Neuronal stem cell (in vitro differentiated cells): ENCODE data around the gene ZNF17.

Experiments used
- DNase-seq: peaks from one replicate; pipeline ENCODE4 v3.0.0-alpha.2; 2013; ENCODE audit warnings: low spot score
- H2AFZ ChIP-seq: one replicate; pipeline ENCODE4 v1.6.1; 2013; ENCODE audit warnings: mild to moderate bottlenecking, low read length, inconsistent platforms
- H2AK5ac ChIP-seq: 2 replicates; pipeline ENCODE4 v1.6.1; 2013; ENCODE audit warnings: low read depth, mild to moderate bottlenecking, inconsistent platforms, low read length, moderate library complexity, mixed read lengths
- H2BK120ac ChIP-seq: 2 replicates; pipeline ENCODE4 v1.6.1; 2013; ENCODE audit warnings: low read depth, mild to moderate bottlenecking, inconsistent platforms, low read length, moderate library complexity, mixed read lengths
- H2BK12ac ChIP-seq: one replicate; pipeline ENCODE4 v1.6.1; 2013; ENCODE audit warnings: low read length, inconsistent platforms
- H2BK15ac ChIP-seq: 2 replicates; pipeline ENCODE4 v1.6.1; 2013; ENCODE audit warnings: mild to moderate bottlenecking, low read length, inconsistent platforms, mixed read lengths
- H2BK5ac ChIP-seq: one replicate; pipeline ENCODE4 v1.6.1; 2013; ENCODE audit warnings: inconsistent platforms, mild to moderate bottlenecking, low read length, moderate library complexity
- H3K14ac ChIP-seq: one replicate; pipeline ENCODE4 v1.6.1; 2013; ENCODE audit warnings: low read length, inconsistent platforms
- H3K18ac ChIP-seq: 2 replicates; pipeline ENCODE4 v1.6.1; 2013; ENCODE audit warnings: low read length, inconsistent platforms
- H3K23ac ChIP-seq: 2 replicates; pipeline ENCODE4 v1.6.1; 2013; ENCODE audit warnings: low read depth, mild to moderate bottlenecking, mixed read lengths, low read length, inconsistent platforms; ENCODE audit not compliant: poor library complexity
- H3K27ac ChIP-seq: replicated peaks from 3 replicates; pipeline ENCODE4 v1.5.1; 2013; ENCODE audit warnings: low read length, inconsistent platforms
- H3K27me3 ChIP-seq, 3 experiments: 2 replicates each; pipeline ENCODE4 v1.6.1; 2013; ENCODE audit warnings: low read length in 3 of 3, mild to moderate bottlenecking in 2 of 3, inconsistent platforms in 1 of 3, low read depth in 1 of 3, mixed read lengths in 1 of 3, moderate library complexity in 1 of 3; ENCODE audit not compliant: control insufficient read depth in 3 of 3, insufficient read depth in 3 of 3
- H3K36me3 ChIP-seq, 2 donors: replicated peaks in 1 of 2; 2 replicates each; pipeline ENCODE4 v1.6.1; 2013; ENCODE audit warnings: low read length in 2 of 2; ENCODE audit not compliant: control insufficient read depth in 2 of 2, insufficient read depth in 2 of 2
- H3K4ac ChIP-seq: 2 replicates; pipeline ENCODE4 v1.6.1; 2013; ENCODE audit warnings: inconsistent platforms, mild to moderate bottlenecking, low read length, moderate library complexity
- H3K4me1 ChIP-seq, 2 donors: 1 replicate in 1 of 2; 2 replicates in 1 of 2; pipeline ENCODE4 v1.6.1; 2013; ENCODE audit warnings: low read length in 2 of 2, low read depth in 1 of 2; ENCODE audit not compliant: control insufficient read depth in 2 of 2, insufficient read depth in 1 of 2
- H3K4me2 ChIP-seq: one replicate; pipeline ENCODE4 v1.6.1; 2013; ENCODE audit warnings: mild to moderate bottlenecking, low read length, inconsistent platforms; ENCODE audit not compliant: insufficient read depth, poor library complexity, severe bottlenecking
- H3K4me3 ChIP-seq, 2 donors: 2 replicates each; pipeline ENCODE4 v1.5.1; 2013; ENCODE audit warnings: low read length in 2 of 2, mild to moderate bottlenecking in 2 of 2, inconsistent platforms in 1 of 2, moderate library complexity in 1 of 2
- H3K79me1 ChIP-seq: one replicate; pipeline ENCODE4 v1.6.1; 2013; ENCODE audit warnings: low read depth, mild to moderate bottlenecking, inconsistent platforms, low read length, moderate library complexity
- H3K9ac ChIP-seq: one replicate; pipeline ENCODE4 v1.6.1; 2013; ENCODE audit warnings: mild to moderate bottlenecking, low read depth, low read length, inconsistent platforms; ENCODE audit not compliant: poor library complexity
- H3K9me3 ChIP-seq, 2 donors: replicated peaks in 1 of 2; 2 replicates each; pipeline versions ENCODE3 to v1.6.1; 2013; ENCODE audit warnings: low read length in 2 of 2, mild to moderate bottlenecking in 2 of 2, inconsistent platforms in 1 of 2, low read depth in 1 of 2, mixed read lengths in 1 of 2, moderate library complexity in 1 of 2; ENCODE audit not compliant: control insufficient read depth in 2 of 2, insufficient read depth in 1 of 2
- H4K8ac ChIP-seq: one replicate; pipeline ENCODE4 v1.6.1; 2013; ENCODE audit warnings: low read depth, mild to moderate bottlenecking, inconsistent platforms, low read length, moderate library complexity
- H4K91ac ChIP-seq: one replicate; pipeline ENCODE4 v1.6.1; 2013; ENCODE audit warnings: low read length, low read depth, mild to moderate bottlenecking, inconsistent platforms; ENCODE audit not compliant: poor library complexity
- WGBS, 2 donors: extraction: QIAGEN DNeasy Blood & Tissue Kit; methylation state at CpG; one replicate each; pipeline ENCODE4 v1.1.7; 2013; ENCODE audit warnings: missing lambda C conversion rate in 2 of 2, mixed read lengths in 1 of 2; ENCODE audit not compliant: insufficient read length in 2 of 2, insufficient replicate concordance in 1 of 2; ENCODE audit errors: extremely low coverage in 2 of 2; 5-methylcytosine and 5-hydroxymethylcytosine counted together

The ZNF17 gene

DNA sequence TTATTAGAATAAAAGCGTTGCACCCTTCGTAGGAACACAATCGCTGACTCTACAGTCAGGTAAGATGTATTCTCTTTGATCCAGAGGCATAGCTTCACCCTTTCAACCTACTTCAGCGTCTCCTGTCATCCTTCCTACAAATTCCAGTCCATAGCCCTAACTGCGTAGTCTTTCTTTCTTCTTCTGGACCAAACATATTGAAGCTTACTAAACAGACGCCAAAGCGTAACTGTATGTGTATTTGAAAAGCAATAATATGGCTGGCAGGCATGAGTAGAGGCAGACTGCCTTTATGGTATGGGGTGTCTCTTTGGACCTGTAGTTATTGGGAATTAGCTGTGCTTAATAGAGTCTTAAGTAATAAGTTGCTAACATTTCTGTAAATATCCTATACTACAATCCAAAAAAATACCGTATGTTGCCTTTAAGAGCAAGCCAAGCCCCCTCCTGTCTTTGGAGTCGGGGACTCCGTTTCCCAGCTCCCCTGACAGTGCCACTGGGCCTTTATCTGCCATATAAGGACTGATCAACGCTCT, 21.7 kb upstream of the ZNF17 start:
- Histone ChIP-seq H3K79me1 (peaks cover 3% of the 10 kb centered on the region), H3K14ac (no peak overlapping the region), H3K18ac (no peak overlapping the region), H4K91ac (no peak overlapping the region), H3K36me3 (peaks cover 6 to 19% of the 10 kb centered on the region in 2 donors), H3K4me2 (peak overlapping the region; percentile 45), H2AFZ (peak overlapping the region; percentile 84), H3K4me3 (peak overlapping the region in 1 of 2 donors; percentile 65), H2BK12ac (no peak overlapping the region), H2BK5ac (no peak overlapping the region), H3K9me3 (peaks cover 0 to 3% of the 10 kb centered on the region in 2 donors), H2BK120ac (no peak overlapping the region), H3K4ac (no peak overlapping the region), H4K8ac (no peak overlapping the region), H3K27me3 (no peaks in the 10 kb centered on the region), H3K9ac (no peak overlapping the region), H2AK5ac (no peak overlapping the region), H2BK15ac (no peak overlapping the region), H3K23ac (no peak overlapping the region), H3K4me1 (peaks cover 3 to 6% of the 10 kb centered on the region in 2 donors), H3K27ac (no peak overlapping the region)
- no CpG with 5 or more reads among the region's 11 CpGs for WGBS, 2 donors
- DNase-seq: peak; percentile 8

DNA sequence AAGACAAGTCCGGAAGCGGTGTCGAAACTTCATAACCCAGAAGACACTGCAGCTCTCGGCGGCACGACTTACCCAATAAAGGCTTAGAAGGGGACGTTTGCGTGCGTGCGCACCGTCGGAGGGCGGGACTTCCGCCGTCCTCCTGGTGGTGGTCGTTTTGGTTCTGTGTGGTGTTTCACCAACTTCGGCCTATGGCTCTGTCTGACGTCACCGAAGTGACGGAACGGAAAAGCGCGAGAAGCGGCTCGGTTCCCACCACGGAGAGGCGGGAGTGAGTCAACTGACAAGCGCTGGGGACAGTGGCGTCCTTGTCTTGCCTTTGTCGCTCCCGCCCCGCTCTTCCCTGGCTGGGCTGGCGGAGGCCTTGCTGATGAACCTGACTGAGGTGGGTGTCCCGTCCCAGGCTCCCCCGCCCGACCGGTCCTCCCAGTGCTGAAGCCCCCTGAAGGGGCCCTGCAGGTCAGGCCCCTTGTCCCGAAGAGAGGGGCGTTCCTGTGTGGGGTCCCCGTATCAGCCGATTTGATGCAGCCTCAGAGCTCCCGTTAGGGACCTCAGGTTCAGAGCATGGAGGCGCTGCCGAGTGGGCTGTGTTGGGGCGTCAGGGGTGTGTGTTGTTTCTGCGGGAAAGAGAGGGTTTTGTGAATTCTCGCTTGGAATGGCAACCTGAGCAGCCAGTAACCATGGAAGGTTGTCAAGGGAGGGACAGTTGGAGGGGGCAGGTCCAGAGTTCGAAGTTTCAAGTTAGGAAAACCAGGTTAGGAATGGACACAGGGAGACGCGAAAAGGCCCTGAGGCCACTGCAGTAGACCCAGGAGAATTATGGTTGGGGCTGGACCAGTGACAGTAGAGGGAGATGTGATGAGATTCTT, 21.0 kb upstream of the ZNF17 start, which contains the start of gene ZNF548:
Gene ZNF548 (plus strand): TSS at position 125 of the 869 bp plus-strand sequence. CDS start 246 bp downstream, at position 371.
- Histone ChIP-seq H2BK15ac (no peak within 1 kb of the TSS), H3K27ac (peak within 1 kb of the TSS; percentile 84), H3K4me3 (peak within 1 kb of the TSS; percentile 65 to 82), H4K8ac (no peak within 1 kb of the TSS), H2BK120ac (no peak within 1 kb of the TSS), H3K4ac (no peak within 1 kb of the TSS), H2BK12ac (peak within 1 kb of the TSS; percentile 42), H3K79me1 (peaks cover 3% of the 10 kb centered on the region), H2AK5ac (peak within 1 kb of the TSS; percentile 41), H3K36me3 (peaks cover 7 to 23% of the 10 kb centered on the region in 2 donors), H3K23ac (peak within 1 kb of the TSS; percentile 23), H3K4me1 (peaks cover 3 to 6% of the 10 kb centered on the region in 2 donors), H3K14ac (no peak within 1 kb of the TSS), H3K27me3 (no peaks in the 10 kb centered on the region), H3K9me3 (peaks cover 0 to 3% of the 10 kb centered on the region in 2 donors), H4K91ac (no peak within 1 kb of the TSS), H2AFZ (peak within 1 kb of the TSS; percentile 91), H3K9ac (peak within 1 kb of the TSS; percentile 82), H2BK5ac (peak within 1 kb of the TSS; percentile 76), H3K18ac (peak within 1 kb of the TSS; percentile 95), H3K4me2 (peak within 1 kb of the TSS; percentile 62)
- peak; percentile 99 for DNase-seq
- WGBS, 2 donors: no CpG with 5 or more reads among the region's 50 CpGs

DNA sequence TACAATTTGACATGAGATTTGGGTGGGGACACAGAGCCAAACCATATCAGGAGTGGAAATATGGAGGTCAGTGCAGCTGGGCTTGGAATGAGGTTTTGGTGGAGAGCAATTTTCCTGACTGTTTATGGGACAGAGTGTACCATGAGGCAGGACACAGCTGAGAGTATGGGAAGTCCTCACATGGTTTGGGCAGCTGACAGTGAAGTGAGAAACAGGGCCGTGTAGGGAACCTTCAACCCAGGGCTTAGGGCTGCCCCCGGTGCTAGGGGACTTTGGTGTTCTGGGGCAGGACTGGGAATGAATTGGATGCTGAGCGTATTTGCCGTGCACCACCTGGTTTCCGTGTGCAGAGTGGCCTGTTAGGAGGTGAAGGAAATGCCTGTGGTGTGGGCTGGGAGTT, 15.3 kb upstream of the ZNF17 start:
- H3K36me3 ChIP-seq: peaks cover 32 to 75% of the 10 kb centered on the region in 2 donors
- no peak overlapping the region for H2AK5ac ChIP-seq
- DNase-seq: no peak
- H3K23ac ChIP-seq: no peak overlapping the region
- no peak overlapping the region for H4K91ac ChIP-seq
- no peak overlapping the region for H3K9ac ChIP-seq
- H3K18ac ChIP-seq: no peak overlapping the region
- H2AFZ ChIP-seq: no peak overlapping the region
- H3K14ac ChIP-seq: no peak overlapping the region
- H2BK5ac ChIP-seq: no peak overlapping the region
- no peak overlapping the region for H2BK15ac ChIP-seq
- no peak overlapping the region for H2BK120ac ChIP-seq
- peaks cover 3% of the 10 kb centered on the region for H3K79me1 ChIP-seq
- no peaks in the 10 kb centered on the region for H3K27me3 ChIP-seq
- H3K4me2 ChIP-seq: no peak overlapping the region
- H3K4me3 ChIP-seq: no peak overlapping the region
- H2BK12ac ChIP-seq: no peak overlapping the region
- no CpG with 5 or more reads among the region's 5 CpGs for WGBS, 2 donors
- H3K4ac ChIP-seq: no peak overlapping the region
- H4K8ac ChIP-seq: no peak overlapping the region
- H3K4me1 ChIP-seq: peaks cover 0 to 6% of the 10 kb centered on the region in 2 donors
- peaks cover 2 to 33% of the 10 kb centered on the region in 2 donors for H3K9me3 ChIP-seq
- H3K27ac ChIP-seq: no peak overlapping the region

DNA sequence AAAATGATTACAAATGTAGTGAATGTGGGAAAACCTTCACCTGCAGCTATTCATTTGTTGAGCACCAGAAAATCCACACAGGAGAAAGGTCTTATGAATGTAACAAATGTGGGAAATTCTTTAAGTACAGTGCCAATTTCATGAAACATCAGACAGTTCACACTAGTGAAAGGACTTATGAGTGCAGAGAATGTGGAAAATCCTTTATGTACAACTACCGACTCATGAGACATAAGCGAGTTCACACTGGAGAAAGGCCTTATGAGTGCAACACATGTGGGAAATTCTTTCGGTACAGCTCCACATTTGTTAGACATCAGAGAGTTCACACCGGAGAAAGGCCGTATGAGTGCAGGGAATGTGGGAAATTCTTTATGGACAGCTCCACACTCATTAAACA, 12.1 kb upstream of the ZNF17 start:
- H4K8ac ChIP-seq: no peak overlapping the region
- no peak overlapping the region for H3K23ac ChIP-seq
- peaks cover 30 to 83% of the 10 kb centered on the region in 2 donors for H3K36me3 ChIP-seq
- H3K18ac ChIP-seq: no peak overlapping the region
- no CpG with 5 or more reads among the region's 5 CpGs for WGBS, 2 donors
- H3K9me3 ChIP-seq: peaks cover 2 to 52% of the 10 kb centered on the region in 2 donors
- H2BK5ac ChIP-seq: no peak overlapping the region
- no peak overlapping the region for H2AFZ ChIP-seq
- no peak overlapping the region for H2BK15ac ChIP-seq
- no peak overlapping the region for H2BK12ac ChIP-seq
- H3K4me3 ChIP-seq: no peak overlapping the region
- no peak overlapping the region for H3K4ac ChIP-seq
- no peak overlapping the region for H4K91ac ChIP-seq
- no peaks in the 10 kb centered on the region for H3K79me1 ChIP-seq
- H3K9ac ChIP-seq: no peak overlapping the region
- H2AK5ac ChIP-seq: no peak overlapping the region
- H3K14ac ChIP-seq: no peak overlapping the region
- H3K27ac ChIP-seq: no peak overlapping the region
- no peak overlapping the region for H2BK120ac ChIP-seq
- no peaks in the 10 kb centered on the region for H3K27me3 ChIP-seq
- H3K4me2 ChIP-seq: no peak overlapping the region
- H3K4me1 ChIP-seq: no peaks in the 10 kb centered on the region
- no peak for DNase-seq
